GM12873 (cell line): ENCODE data around the gene ZNF346.
A peak's percentile ranks its signal among the peaks of the same experiment; 100 is the strongest.

Source experiments
- TF ChIP-seq, protein P1 (sequence below): IDR thresholded peaks from 2 replicates; pipeline ENCODE4 v1.5.1; 2012; ENCODE audit warnings: low read depth, mild to moderate bottlenecking, moderate library complexity, low read length, control low read depth; ENCODE audit not compliant: insufficient read depth; ENCODE audit errors: missing control alignments

Gene ZNF346

DNA sequence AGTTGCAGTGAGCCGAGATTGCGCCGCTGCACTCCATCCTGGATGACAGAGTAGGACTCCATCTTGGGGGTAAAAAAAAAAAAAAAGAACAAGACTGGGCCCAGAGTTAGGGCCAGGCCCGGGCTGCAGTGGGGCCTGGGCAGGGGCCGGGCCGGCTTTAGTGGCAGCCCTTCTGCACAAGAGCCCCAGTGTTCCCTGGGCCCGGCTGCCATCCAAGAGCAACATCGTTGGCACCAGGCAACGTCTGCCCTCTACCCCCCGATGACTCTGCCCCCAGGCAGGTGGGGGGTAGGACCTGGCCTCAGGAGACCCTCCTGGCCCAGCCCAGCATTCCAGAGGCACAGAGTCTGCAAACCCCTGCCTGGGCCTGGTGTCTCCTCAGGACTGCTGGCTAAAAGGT is 59.4 kb downstream of the ZNF346 start:
- TF ChIP-seq, protein P1, sequence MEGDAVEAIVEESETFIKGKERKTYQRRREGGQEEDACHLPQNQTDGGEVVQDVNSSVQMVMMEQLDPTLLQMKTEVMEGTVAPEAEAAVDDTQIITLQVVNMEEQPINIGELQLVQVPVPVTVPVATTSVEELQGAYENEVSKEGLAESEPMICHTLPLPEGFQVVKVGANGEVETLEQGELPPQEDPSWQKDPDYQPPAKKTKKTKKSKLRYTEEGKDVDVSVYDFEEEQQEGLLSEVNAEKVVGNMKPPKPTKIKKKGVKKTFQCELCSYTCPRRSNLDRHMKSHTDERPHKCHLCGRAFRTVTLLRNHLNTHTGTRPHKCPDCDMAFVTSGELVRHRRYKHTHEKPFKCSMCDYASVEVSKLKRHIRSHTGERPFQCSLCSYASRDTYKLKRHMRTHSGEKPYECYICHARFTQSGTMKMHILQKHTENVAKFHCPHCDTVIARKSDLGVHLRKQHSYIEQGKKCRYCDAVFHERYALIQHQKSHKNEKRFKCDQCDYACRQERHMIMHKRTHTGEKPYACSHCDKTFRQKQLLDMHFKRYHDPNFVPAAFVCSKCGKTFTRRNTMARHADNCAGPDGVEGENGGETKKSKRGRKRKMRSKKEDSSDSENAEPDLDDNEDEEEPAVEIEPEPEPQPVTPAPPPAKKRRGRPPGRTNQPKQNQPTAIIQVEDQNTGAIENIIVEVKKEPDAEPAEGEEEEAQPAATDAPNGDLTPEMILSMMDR: no peak

GRCh38 chr5:177083357-177083756 is 60.9 kb downstream of the ZNF346 start:
- TF ChIP-seq, protein P1: no peak

- TF ChIP-seq, protein P1: no peak
Observed at GRCh38 chr5:177084175-177084574, 61.7 kb downstream of the ZNF346 start.

DNA sequence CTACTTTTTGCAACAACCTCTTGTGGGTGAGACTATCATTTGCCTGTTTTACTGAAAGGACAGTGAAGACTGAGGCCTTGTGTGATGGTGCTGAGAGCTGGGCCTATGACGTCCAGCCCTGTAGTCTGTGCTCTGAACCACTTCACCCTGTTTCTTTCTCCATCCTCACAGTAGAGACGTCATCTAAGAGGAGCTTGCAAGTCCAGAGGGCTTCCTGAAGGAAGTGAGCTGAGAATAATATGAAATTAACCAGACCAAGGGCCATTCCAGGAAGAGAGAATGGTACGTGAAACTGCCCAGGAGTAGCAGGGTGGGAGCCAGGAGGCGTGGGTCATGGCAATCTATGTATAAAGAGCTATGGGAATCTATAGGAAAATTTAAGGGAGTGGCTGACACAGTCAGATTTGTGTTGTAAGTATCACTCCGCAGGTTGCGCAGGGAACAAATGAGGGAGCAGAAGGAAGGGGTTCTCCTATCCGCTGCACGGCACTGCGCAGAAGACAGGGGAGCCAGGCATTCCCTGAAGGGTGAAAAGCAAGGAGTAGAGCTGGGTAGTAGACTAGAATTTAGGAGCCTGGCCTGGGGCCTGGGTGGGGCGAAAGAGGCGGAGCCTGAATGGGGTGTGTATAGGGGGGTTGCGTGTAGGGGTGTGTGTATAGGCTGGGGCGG is 63.6 kb downstream of the ZNF346 start:
- TF ChIP-seq, protein P1: no peak

- TF ChIP-seq, protein P1: peak; percentile 71
Observed at GRCh38 chr5:177086654-177087397, 64.3 kb downstream of the ZNF346 start, which contains the start of gene FGFR4. FGFR4 (plus strand) TSS chr5:177086915; CDS start chr5:177089603, 2,688 bp downstream.

- TF ChIP-seq, protein P1: no peak
Observed at GRCh38 chr5:177087398-177088005, 65.0 kb downstream of the ZNF346 start.

DNA sequence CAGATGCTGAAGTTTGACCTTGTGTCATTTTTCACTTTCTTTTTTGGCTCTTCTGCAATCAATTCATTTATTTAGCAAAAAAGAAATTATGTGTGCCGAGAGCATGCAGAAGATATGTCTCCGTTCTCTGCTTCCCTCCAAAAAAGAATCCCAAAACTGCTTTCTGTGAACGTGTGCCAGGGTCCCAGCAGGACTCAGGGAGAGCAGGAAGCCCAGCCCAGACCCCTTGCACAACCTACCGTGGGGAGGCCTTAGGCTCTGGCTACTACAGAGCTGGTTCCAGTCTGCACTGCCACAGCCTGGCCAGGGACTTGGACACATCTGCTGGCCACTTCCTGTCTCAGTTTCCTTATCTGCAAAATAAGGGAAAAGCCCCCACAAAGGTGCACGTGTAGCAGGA is 66.6 kb downstream of the ZNF346 start:
- TF ChIP-seq, protein P1: no peak
